Measurements from ENCODE around the gene MTPN.

Gene MTPN

GRCh38 chr7:135977007-135977741 is at the start of gene MTPN:
Gene MTPN, minus strand, starts transcription at chr7:135977359. Its CDS starts 259 bp downstream, at chr7:135977100.
- peak within 1 kb of the TSS; percentile 90 for H3K4me3 ChIP-seq (ENCODE audit: low read length)
- TF ChIP-seq ZNF274 (IDR thresholded peaks at IDR 0.05; ENCODE audit: low read depth, low read length): no peak

GRCh38 chr7:136026209-136026608 is 49.0 kb upstream of the MTPN start:
- no peak for TF ChIP-seq ZNF274 (IDR thresholded peaks at IDR 0.05; ENCODE audit: low read depth, low read length)
- H3K4me3 ChIP-seq (ENCODE audit: low read length): no peak overlapping the region

GRCh38 chr7:136023134-136023869 is 46.1 kb upstream of the MTPN start:
- TF ChIP-seq ZNF274 (IDR thresholded peaks at IDR 0.05; ENCODE audit: low read depth, low read length): no peak
- H3K4me3 ChIP-seq (ENCODE audit: low read length): no peak overlapping the region

- H3K4me3 ChIP-seq (ENCODE audit: low read length): no peak overlapping the region
- no peak for TF ChIP-seq ZNF274 (IDR thresholded peaks at IDR 0.05; ENCODE audit: low read depth, low read length)
Measured at GRCh38 chr7:136020556-136020955, 43.4 kb upstream of the MTPN start.

GRCh38 chr7:136018104-136018503 is 40.9 kb upstream of the MTPN start:
- H3K4me3 ChIP-seq (ENCODE audit: low read length): no peak overlapping the region
- TF ChIP-seq ZNF274 (IDR thresholded peaks at IDR 0.05; ENCODE audit: low read depth, low read length): no peak

GRCh38 chr7:136016649-136017395 is 39.7 kb upstream of the MTPN start:
- no peak for TF ChIP-seq ZNF274 (IDR thresholded peaks at IDR 0.05; ENCODE audit: low read depth, low read length)
- H3K4me3 ChIP-seq (ENCODE audit: low read length): no peak overlapping the region

GRCh38 chr7:136015638-136016037 is 38.5 kb upstream of the MTPN start:
- no peak for TF ChIP-seq ZNF274 (IDR thresholded peaks at IDR 0.05; ENCODE audit: low read depth, low read length)
- no peak overlapping the region for H3K4me3 ChIP-seq (ENCODE audit: low read length)

- no peak for TF ChIP-seq ZNF274 (IDR thresholded peaks at IDR 0.05; ENCODE audit: low read depth, low read length)
- H3K4me3 ChIP-seq (ENCODE audit: low read length): no peak overlapping the region
Measured at GRCh38 chr7:136014659-136015058, 37.5 kb upstream of the MTPN start.

GRCh38 chr7:136012238-136012637 is 35.1 kb upstream of the MTPN start:
- no peak overlapping the region for H3K4me3 ChIP-seq (ENCODE audit: low read length)
- no peak for TF ChIP-seq ZNF274 (IDR thresholded peaks at IDR 0.05; ENCODE audit: low read depth, low read length)

- no peak for TF ChIP-seq ZNF274 (IDR thresholded peaks at IDR 0.05; ENCODE audit: low read depth, low read length)
- H3K4me3 ChIP-seq (ENCODE audit: low read length): no peak overlapping the region
Measured at GRCh38 chr7:136009488-136010079, 32.4 kb upstream of the MTPN start.

- TF ChIP-seq ZNF274 (IDR thresholded peaks at IDR 0.05; ENCODE audit: low read depth, low read length): no peak
- no peak overlapping the region for H3K4me3 ChIP-seq (ENCODE audit: low read length)
Measured at GRCh38 chr7:136006208-136006607, 29.0 kb upstream of the MTPN start.

GRCh38 chr7:136004083-136004482 is 26.9 kb upstream of the MTPN start:
- no peak overlapping the region for H3K4me3 ChIP-seq (ENCODE audit: low read length)
- no peak for TF ChIP-seq ZNF274 (IDR thresholded peaks at IDR 0.05; ENCODE audit: low read depth, low read length)

GRCh38 chr7:136002802-136003201 is 25.6 kb upstream of the MTPN start:
- no peak overlapping the region for H3K4me3 ChIP-seq (ENCODE audit: low read length)
- TF ChIP-seq ZNF274 (IDR thresholded peaks at IDR 0.05; ENCODE audit: low read depth, low read length): no peak

- no peak for TF ChIP-seq ZNF274 (IDR thresholded peaks at IDR 0.05; ENCODE audit: low read depth, low read length)
Measured at GRCh38 chr7:136000288-136000913, 23.2 kb upstream of the MTPN start.

More at GRCh38 chr7:136000288-136000913, 23.2 kb upstream of the MTPN start:
- H3K4me3 ChIP-seq (ENCODE audit: low read length): no peak overlapping the region
